H1 (cell line): Measurements from ENCODE around the gene RPL21. TPM values are rescaled to one million over a fixed set of nuclear protein-coding genes. Genes with fewer than 3 reads are reported as not detected.

Experiments used
- CTCF ChIA-PET: fragments of 300-600 bp; sonication (Branson Sonifier 250); formaldehyde crosslinking; loops from one replicate; lab custom pipeline; 2021; ENCODE audit not compliant: partially characterized antibody; lab: Charles Lee
- POLR2A ChIA-PET: fragments of 300-600 bp; sonication (Branson Sonifier 250); formaldehyde crosslinking; loops from one replicate; lab custom pipeline; 2021; ENCODE audit warnings: inconsistent platforms; ENCODE audit not compliant: partially characterized antibody; lab: Charles Lee
- DNase-seq, 2 experiments: peaks; one replicate each; pipeline versions ENCODE4 v3.0.0 to v3.0.0-alpha.2; 2010 to 2022; ENCODE audit warnings: low spot score in 2 of 2, low read depth in 1 of 2, mixed read lengths in 1 of 2
- FAIRE-seq: peaks from 2 replicates; lab custom pipeline; 2011; peaks lifted over from hg19 to GRCh38; lab: Jason Lieb, UNC
- H2AFZ ChIP-seq: 2 replicates; pipeline ENCODE4 v1.8.1; 2012; ENCODE audit warnings: low read length, inconsistent platforms
- H2AK5ac ChIP-seq: 2 replicates; pipeline ENCODE4 v1.6.1; 2013; ENCODE audit warnings: low read depth, low read length
- H2BK120ac ChIP-seq: replicated peaks from 2 replicates; pipeline ENCODE3; 2013; ENCODE audit warnings: low read depth, low read length, inconsistent platforms
- H2BK12ac ChIP-seq: 2 replicates; pipeline ENCODE4 v1.6.1; 2013; ENCODE audit warnings: low read depth, low read length
- H2BK15ac ChIP-seq: 2 replicates; pipeline ENCODE4 v1.6.1; 2013; ENCODE audit warnings: low read length
- H2BK20ac ChIP-seq: 2 replicates; pipeline ENCODE4 v1.6.1; 2013; ENCODE audit warnings: low read length
- H2BK5ac ChIP-seq: 2 replicates; pipeline ENCODE4 v1.6.1; 2013; ENCODE audit warnings: low read depth, low read length
- H3K14ac ChIP-seq: 2 replicates; pipeline ENCODE4 v1.6.1; 2013; ENCODE audit warnings: inconsistent platforms; ENCODE audit not compliant: insufficient read length
- H3K18ac ChIP-seq: 2 replicates; pipeline ENCODE4 v1.6.1; 2013; ENCODE audit warnings: low read length; ENCODE audit errors: extremely low read depth
- H3K23ac ChIP-seq: 2 replicates; pipeline ENCODE4 v1.6.1; 2013; ENCODE audit warnings: inconsistent platforms; ENCODE audit not compliant: insufficient read length
- H3K23me2 ChIP-seq: 2 replicates; pipeline ENCODE4 v1.6.1; 2013; ENCODE audit warnings: low read depth, low read length
- H3K27ac ChIP-seq: 2 replicates; pipeline ENCODE4 v1.6.1; 2011; ENCODE audit warnings: low read depth, low read length, inconsistent platforms
- H3K27me3 ChIP-seq, 4 experiments: replicated peaks in 1 of 4; 1 replicate in 1 of 4; 2 replicates in 3 of 4; pipeline versions ENCODE4 v1.6.1 to v1.8.1; 2011 to 2013; ENCODE audit warnings: low read length in 3 of 4, mild to moderate bottlenecking in 3 of 4, inconsistent platforms in 2 of 4, mixed read lengths in 2 of 4, moderate library complexity in 1 of 4; ENCODE audit not compliant: control insufficient read depth in 3 of 4, insufficient read depth in 3 of 4; ENCODE audit errors: extremely low read depth in 1 of 4
- H3K36me3 ChIP-seq, 4 experiments: 2 replicates each; pipeline versions ENCODE4 v1.6.1 to v1.8.1; 2011 to 2013; ENCODE audit warnings: mild to moderate bottlenecking in 4 of 4, low read length in 3 of 4, moderate library complexity in 2 of 4, control low read depth in 1 of 4, inconsistent platforms in 1 of 4; ENCODE audit not compliant: insufficient read depth in 4 of 4, control insufficient read depth in 2 of 4
- H3K4ac ChIP-seq: replicated peaks from 2 replicates; pipeline ENCODE3; 2013; ENCODE audit warnings: low read length, low read depth, mixed read lengths, inconsistent platforms; ENCODE audit not compliant: insufficient read length
- H3K4me1 ChIP-seq, 4 experiments: replicated peaks in 1 of 4; 1 replicate in 1 of 4; 2 replicates in 3 of 4; pipeline versions ENCODE4 v1.6.1 to v1.8.1; 2011 to 2013; ENCODE audit warnings: low read length in 3 of 4, inconsistent platforms in 2 of 4, mixed read lengths in 1 of 4; ENCODE audit not compliant: insufficient read depth in 4 of 4, control insufficient read depth in 3 of 4
- H3K4me2 ChIP-seq, 2 experiments: 2 replicates each; pipeline versions ENCODE4 v1.6.1 to v1.8.1; 2011 to 2013; ENCODE audit warnings: low read depth in 2 of 2, low read length in 2 of 2, control low read depth in 1 of 2, inconsistent platforms in 1 of 2, mild to moderate bottlenecking in 1 of 2; ENCODE audit not compliant: insufficient read depth in 1 of 2
- H3K4me3 ChIP-seq, 4 experiments: fragments of 200-600, 300-600 bp in 1 of 4; sonication (generic), shearing (Covaris generic), sonication (Bioruptor Twin) in 1 of 4; 2 replicates each; pipeline versions ENCODE4 v1.5.1 to v1.8.1; 2011 to 2016; ENCODE audit warnings: low read length in 4 of 4, low read depth in 3 of 4, control low read depth in 2 of 4, inconsistent platforms in 2 of 4, mild to moderate bottlenecking in 2 of 4, mixed read lengths in 1 of 4, moderate library complexity in 1 of 4; ENCODE audit not compliant: insufficient read depth in 2 of 4; ENCODE audit errors: extremely low read depth in 1 of 4
- H3K56ac ChIP-seq: replicated peaks from 2 replicates; pipeline ENCODE3; 2013; ENCODE audit warnings: low read depth, mild to moderate bottlenecking, mixed read lengths, low read length, inconsistent platforms; ENCODE audit not compliant: insufficient read length
- H3K79me1 ChIP-seq: 2 replicates; pipeline ENCODE4 v1.6.1; 2013; ENCODE audit warnings: low read depth, low read length, control low read depth
- H3K79me2 ChIP-seq, 2 experiments: 2 replicates each; pipeline versions ENCODE4 v1.6.1 to v1.8.1; 2012 to 2013; ENCODE audit warnings: low read length in 2 of 2, mild to moderate bottlenecking in 2 of 2, inconsistent platforms in 1 of 2; ENCODE audit not compliant: insufficient read depth in 2 of 2, control insufficient read depth in 1 of 2
- H3K9ac ChIP-seq, 4 experiments: replicated peaks in 1 of 4; 1 replicate in 1 of 4; 2 replicates in 3 of 4; pipeline versions ENCODE4 v1.6.1 to v1.8.1; 2011 to 2013; ENCODE audit warnings: low read depth in 3 of 4, low read length in 3 of 4, control low read depth in 2 of 4, mild to moderate bottlenecking in 2 of 4, moderate library complexity in 2 of 4, inconsistent platforms in 1 of 4; ENCODE audit errors: extremely low read depth in 1 of 4
- H3K9me3 ChIP-seq, 2 experiments: 2 replicates each; pipeline versions ENCODE4 v1.6.1 to v1.8.1; 2012 to 2013; ENCODE audit warnings: mild to moderate bottlenecking in 2 of 2, moderate library complexity in 2 of 2, control low read depth in 1 of 2, inconsistent platforms in 1 of 2, low read depth in 1 of 2, low read length in 1 of 2, mixed read lengths in 1 of 2; ENCODE audit not compliant: insufficient read depth in 2 of 2
- H4K20me1 ChIP-seq, 2 experiments: replicated peaks in 1 of 2; 2 replicates each; pipeline versions ENCODE3 to v1.8.1; 2011 to 2013; ENCODE audit warnings: inconsistent platforms in 2 of 2, low read length in 2 of 2, mild to moderate bottlenecking in 1 of 2; ENCODE audit not compliant: insufficient read depth in 2 of 2, control insufficient read depth in 1 of 2
- H4K5ac ChIP-seq: 2 replicates; pipeline ENCODE4 v1.6.1; 2013; ENCODE audit warnings: low read length, low read depth, mixed read lengths, inconsistent platforms; ENCODE audit not compliant: insufficient read length
- H4K8ac ChIP-seq: 2 replicates; pipeline ENCODE4 v1.8.0; 2013; ENCODE audit warnings: mild to moderate bottlenecking, moderate library complexity, low read length, inconsistent platforms; ENCODE audit not compliant: insufficient read depth; ENCODE audit errors: extremely low read depth
- H4K91ac ChIP-seq: replicated peaks from 2 replicates; pipeline ENCODE3; 2013; ENCODE audit warnings: low read length, mixed read lengths, inconsistent platforms; ENCODE audit not compliant: insufficient read length
- BRCA1 ChIP-seq: IDR thresholded peaks from 2 replicates; pipeline ENCODE4 v1.6.1; 2012; ENCODE audit warnings: low read depth, low read length, improper control_type of control experiment
- CBX8 ChIP-seq: fragments of 300-800, 300-1000 bp; sonication (generic); IDR thresholded peaks from 2 replicates; pipeline ENCODE4 v1.7.1; 2016; ENCODE audit warnings: low read depth, low read length, borderline replicate concordance
- CHD1 ChIP-seq: IDR thresholded peaks from 2 replicates; pipeline ENCODE4 v1.6.1; 2012; ENCODE audit warnings: low read depth, low read length, improper control_type of control experiment
- EZH2 ChIP-seq: fragments of 200-600 bp; sonication (generic); IDR thresholded peaks from 2 replicates; pipeline ENCODE4 v1.7.1; 2012; ENCODE audit warnings: low read depth, mild to moderate bottlenecking, moderate library complexity, low read length, inconsistent platforms; ENCODE audit not compliant: severe bottlenecking
- HDAC6 ChIP-seq: IDR thresholded peaks from one replicate; pipeline ENCODE4 v1.7.1; 2012; ENCODE audit warnings: low read depth, mild to moderate bottlenecking, inconsistent platforms, low read length, moderate library complexity
- JUN ChIP-seq: IDR thresholded peaks from 2 replicates; pipeline ENCODE4 v1.6.1; 2011; ENCODE audit warnings: low read depth, mild to moderate bottlenecking, improper control_type of control experiment, low read length
- KDM1A ChIP-seq: fragments of 200-600, 300-600 bp; sonication (generic); IDR thresholded peaks from 2 replicates; pipeline ENCODE4 v1.7.1; 2016; ENCODE audit warnings: mild to moderate bottlenecking, low read length, borderline replicate concordance
- RBBP5 ChIP-seq: IDR thresholded peaks from 2 replicates; pipeline ENCODE4 v1.7.1; 2012; ENCODE audit warnings: low read depth, mild to moderate bottlenecking, inconsistent platforms, low read length, moderate library complexity, borderline replicate concordance
- SIRT6 ChIP-seq: IDR thresholded peaks from one replicate; pipeline ENCODE4 v1.7.1; 2012; ENCODE audit warnings: low read length, inconsistent platforms
- SIX5 ChIP-seq: IDR thresholded peaks from 2 replicates; pipeline ENCODE4 v1.6.1; 2011; ENCODE audit warnings: mild to moderate bottlenecking, low read depth, low read length
- SP1 ChIP-seq: IDR thresholded peaks from 2 replicates; pipeline ENCODE4 v1.6.1; 2011; ENCODE audit warnings: low read depth, low read length
- ZNF274 ChIP-seq: IDR thresholded peaks from 2 replicates; pipeline ENCODE4 v1.7.0; 2012; ENCODE audit warnings: low read length, borderline replicate concordance; ENCODE audit errors: extremely low read depth
- WGBS, 2 experiments: shearing (Covaris generic) in 1 of 2; methylation state at CpG; one replicate each; pipeline versions ENCODE4 v1.1.6 to v1.1.7; 2013 to 2015; ENCODE audit warnings: low lambda C conversion rate in 2 of 2, mixed read lengths in 2 of 2, inconsistent platforms in 1 of 2, low coverage in 1 of 2, missing lambda C conversion rate in 1 of 2; ENCODE audit not compliant: insufficient replicate concordance in 2 of 2, insufficient coverage in 1 of 2, insufficient read length in 1 of 2; ENCODE audit errors: extremely low coverage in 1 of 2, missing lambda C conversion rate in 1 of 2; 5-methylcytosine and 5-hydroxymethylcytosine counted together
- polyA plus RNA-seq, 7 experiments: library from polyadenylated mRNA; depleted of rRNA in 3 of 7; stranded (reverse) in 5 of 7; unstranded in 2 of 7; fragments of >200 nt in 5 of 7; fragments of 200-250 nt in 2 of 7; gene quantifications; 1 replicate in 5 of 7; 2 replicates in 1 of 7; 4 replicates in 1 of 7; pipeline versions ENCODE4 v1.2.1 to v1.2.3, GENCODE V29; 2011 to 2013; ENCODE audit warnings: missing spikeins in 2 of 7, mixed read lengths in 2 of 7
- total RNA-seq: library from RNA; stranded (reverse); fragmentation: NEBNext Ultra II Directional; extraction: Animal tissue kit (Norgen Biotek cat#: 25700); gene quantifications from 2 replicates; pipeline ENCODE4 v1.2.1, GENCODE V29; 2021

RPL21 gene
- total and polyA plus RNA-seq, 2 of the 8 experiments (the other 6 are each of a cell fraction or from before 2014, with no cell fraction given): 624 to 1,283 TPM

- CTCF ChIA-PET: no interaction called here
- no peak overlapping the region for H2BK120ac ChIP-seq
- no peak overlapping the region for H3K9ac ChIP-seq
- no peaks in the 10 kb centered on the region for H3K79me2 ChIP-seq
- no peaks in the 10 kb centered on the region for H3K4me1 ChIP-seq
- no peaks in the 10 kb centered on the region for H3K23me2 ChIP-seq
- H3K4me2 ChIP-seq: no peak overlapping the region
- H2BK5ac ChIP-seq: no peak overlapping the region
- TF ChIP-seq RBBP5 (no peak), CBX8 (no peak), KDM1A (no peak), SIX5 (no peak), JUN (no peak), CHD1 (no peak), ZNF274 (no peak), EZH2 (no peak), SP1 (no peak), BRCA1 (no peak), HDAC6 (no peak), SIRT6 (no peak)
- DNase-seq: no peak
- H2BK20ac ChIP-seq: no peak overlapping the region
- no peaks in the 10 kb centered on the region for H3K9me3 ChIP-seq
- POLR2A ChIA-PET: no interaction called here
- no peak overlapping the region for H2BK12ac ChIP-seq
- no peak overlapping the region for H2AFZ ChIP-seq
- no peak for FAIRE-seq
- H3K79me1 ChIP-seq: no peaks in the 10 kb centered on the region
- no peak overlapping the region for H4K5ac ChIP-seq
- 82% methylated on average over 3 of the region's 3 CpGs; no CpG with 5 or more reads in 1 of the 2 experiments for WGBS, 2 experiments
- no peak overlapping the region for H3K23ac ChIP-seq
- no peak overlapping the region for H3K18ac ChIP-seq
- H3K4ac ChIP-seq: no peak overlapping the region
- no peak overlapping the region for H3K4me3 ChIP-seq
- no peak overlapping the region for H3K27ac ChIP-seq
- H2AK5ac ChIP-seq: no peak overlapping the region
- H4K8ac ChIP-seq: no peak overlapping the region
- H4K91ac ChIP-seq: no peak overlapping the region
- H3K14ac ChIP-seq: no peak overlapping the region
- no peak overlapping the region for H3K56ac ChIP-seq
- H3K27me3 ChIP-seq: no peaks in the 10 kb centered on the region
- no peaks in the 10 kb centered on the region for H4K20me1 ChIP-seq
- H3K36me3 ChIP-seq: no peaks in the 10 kb centered on the region
- H2BK15ac ChIP-seq: no peak overlapping the region
Observed at GRCh38 chr13:27229642-27230041, 21.7 kb upstream of the RPL21 start.
